Stimulated activated CD4-positive, alpha-beta T cell treated with anti-CD3 and anti-CD28 coated beads, TNF-alpha, amount 100 ng/mL, for 1 hour (primary cell): ENCODE measurements around the gene KATNAL2.
A peak's percentile ranks its signal among the peaks of the same experiment; 100 is the strongest.
"Not testable (repeated sequence)": the region's sequence is repeated elsewhere in the genome, so short reads cannot be mapped to it uniquely, and the experiment has no call there.

Experiments used
- DNase-seq, 3 donors: peaks; one replicate each; pipeline ENCODE4 v3.0.0-alpha.2; 2020; ENCODE audit warnings: low read depth in 3 of 3, low spot score in 1 of 3

Gene KATNAL2

GRCh38 chr18:47032945-47033344 lies 115.5 kb downstream of the KATNAL2 start:
- DNase-seq, result no peak

- DNase-seq, result not testable (repeated sequence)
Measured at GRCh38 chr18:47034591-47034990, 117.2 kb downstream of the KATNAL2 start.

- no peak for DNase-seq
Measured at GRCh38 chr18:47035156-47035671, 117.8 kb downstream of the KATNAL2 start, which contains the start of gene ELOA2. TSS of gene ELOA2 (minus strand) at chr18:47035621. CDS start at chr18:47035264, 357 bp downstream.

- no peak for DNase-seq
Measured at GRCh38 chr18:47036298-47036874, 119.0 kb downstream of the KATNAL2 start.

GRCh38 chr18:47036927-47037578 lies 119.7 kb downstream of the KATNAL2 start:
- no peak for DNase-seq

GRCh38 chr18:47040982-47041381 lies 123.6 kb downstream of the KATNAL2 start:
- no peak for DNase-seq

- DNase-seq, result no peak
Measured at GRCh38 chr18:47050468-47050867, 133.1 kb downstream of the KATNAL2 start.

- DNase-seq, result no peak
Measured at GRCh38 chr18:47054369-47054768, 137.0 kb downstream of the KATNAL2 start.

GRCh38 chr18:47062471-47062870 lies 145.1 kb downstream of the KATNAL2 start:
- DNase-seq, result no peak

GRCh38 chr18:47063096-47063495 lies 145.7 kb downstream of the KATNAL2 start:
- DNase-seq, result no peak

GRCh38 chr18:47067648-47068047 lies 150.2 kb downstream of the KATNAL2 start:
- DNase-seq, result no peak

- DNase-seq, result no peak
Measured at GRCh38 chr18:47075098-47075883, 157.9 kb downstream of the KATNAL2 start.

- DNase-seq, result no peak
Measured at GRCh38 chr18:47077111-47077510, 159.7 kb downstream of the KATNAL2 start.

GRCh38 chr18:47080872-47081271 lies 163.5 kb downstream of the KATNAL2 start:
- DNase-seq, result no peak

- DNase-seq, result no peak
Measured at GRCh38 chr18:47081578-47081977, 164.2 kb downstream of the KATNAL2 start.

GRCh38 chr18:47087676-47088075 lies 170.3 kb downstream of the KATNAL2 start:
- DNase-seq, result no peak

GRCh38 chr18:47095810-47096209 lies 178.4 kb downstream of the KATNAL2 start:
- no peak for DNase-seq

GRCh38 chr18:47100212-47100831 lies 182.9 kb downstream of the KATNAL2 start:
- peak; percentile 3 to 32 (median 24) for DNase-seq

- DNase-seq, result no peak
Measured at GRCh38 chr18:47108373-47108772, 191.0 kb downstream of the KATNAL2 start.

GRCh38 chr18:47108998-47109405 lies 191.6 kb downstream of the KATNAL2 start:
- DNase-seq, result no peak

GRCh38 chr18:47109720-47110119 lies 192.3 kb downstream of the KATNAL2 start:
- no peak for DNase-seq
